HL-60 (cell line): Measurements from ENCODE around the gene VTCN1.
A peak's percentile ranks its signal among the peaks of the same experiment; 100 is the strongest.

Experiments used
- DNase-seq, 2 experiments: peaks; one replicate each; pipeline ENCODE4 v3.0.0-alpha.2; 2010 to 2020; ENCODE audit warnings: low read depth in 1 of 2, low spot score in 1 of 2
- H3K27ac ChIP-seq: fragments of 250-450 bp; sonication (Bioruptor Pico); replicated peaks from 2 replicates; pipeline ENCODE4 v1.5.1; 2020; ENCODE audit warnings: mild to moderate bottlenecking, moderate library complexity
- H3K27me3 ChIP-seq: fragments of 250-450 bp; sonication (Bioruptor Pico); 2 replicates; pipeline ENCODE4 v1.5.1; 2021; ENCODE audit warnings: mild to moderate bottlenecking, moderate library complexity; ENCODE audit not compliant: insufficient read depth, poor library complexity, severe bottlenecking
- H3K4me3 ChIP-seq: replicated peaks from 2 replicates; pipeline ENCODE4 v1.5.1; 2011; ENCODE audit warnings: mild to moderate bottlenecking, control low read depth, low read length; ENCODE audit not compliant: insufficient read depth
- CTCF ChIP-seq: IDR thresholded peaks from one replicate; pipeline ENCODE4 v1.5.1; 2011; ENCODE audit warnings: low read length, control low read depth, inconsistent platforms; ENCODE audit not compliant: insufficient read depth
- GABPA ChIP-seq: IDR thresholded peaks from 2 replicates; pipeline ENCODE4 v1.6.1; 2012; ENCODE audit warnings: low read depth
- POLR2AphosphoS5 ChIP-seq: IDR thresholded peaks from 2 replicates; pipeline ENCODE4 v1.6.1; 2012; ENCODE audit warnings: low read depth
- REST ChIP-seq: IDR thresholded peaks from 2 replicates; pipeline ENCODE4 v1.6.1; 2012; ENCODE audit warnings: low read depth; ENCODE audit not compliant: insufficient replicate concordance
- SPI1 ChIP-seq: IDR thresholded peaks from 2 replicates; pipeline ENCODE4 v1.6.1; 2012; ENCODE audit warnings: low read depth, mild to moderate bottlenecking, borderline replicate concordance

VTCN1 gene

GRCh38 chr1:117124661-117125060 is 86.1 kb downstream of the VTCN1 start:
- H3K27ac ChIP-seq = no peak overlapping the region
- TF ChIP-seq REST (no peak), CTCF (no peak), SPI1 (no peak), POLR2AphosphoS5 (no peak), GABPA (no peak)
- no peak for DNase-seq
- H3K4me3 ChIP-seq = no peak overlapping the region
- H3K27me3 ChIP-seq = no peaks in the 10 kb centered on the region

- no peaks in the 10 kb centered on the region for H3K27me3 ChIP-seq
- H3K27ac ChIP-seq = no peak overlapping the region
- TF ChIP-seq REST (no peak), POLR2AphosphoS5 (no peak), SPI1 (no peak), CTCF (no peak), GABPA (no peak)
- no peak for DNase-seq
- H3K4me3 ChIP-seq = no peak overlapping the region
Measured at GRCh38 chr1:117123274-117123673, 87.5 kb downstream of the VTCN1 start.

- DNase-seq = no peak
- H3K4me3 ChIP-seq = peak overlapping the region; percentile 60
- H3K27ac ChIP-seq = no peak overlapping the region
Measured at GRCh38 chr1:117122330-117123025, 88.2 kb downstream of the VTCN1 start.

More at GRCh38 chr1:117122330-117123025, 88.2 kb downstream of the VTCN1 start:
- no peaks in the 10 kb centered on the region for H3K27me3 ChIP-seq
- TF ChIP-seq POLR2AphosphoS5 = no peak
- TF ChIP-seq CTCF = no peak
- no peak for TF ChIP-seq REST
- TF ChIP-seq GABPA = no peak
- TF ChIP-seq SPI1 = no peak
